HG03175 (cell line): Measurements from ENCODE around the gene HSFY2.
"Not testable (repeated sequence)": the region's sequence is repeated elsewhere in the genome, so short reads cannot be mapped to it uniquely, and the experiment has no call there.

Experiments used
- ATAC-seq: cut with Tn5 transposase; IDR thresholded peaks from one replicate; pipeline ENCODE4 v1.9.1; 2021; ENCODE audit warnings: mild to moderate bottlenecking, moderate library complexity; ENCODE audit not compliant: unreplicated experiment

The HSFY2 gene, protein sequence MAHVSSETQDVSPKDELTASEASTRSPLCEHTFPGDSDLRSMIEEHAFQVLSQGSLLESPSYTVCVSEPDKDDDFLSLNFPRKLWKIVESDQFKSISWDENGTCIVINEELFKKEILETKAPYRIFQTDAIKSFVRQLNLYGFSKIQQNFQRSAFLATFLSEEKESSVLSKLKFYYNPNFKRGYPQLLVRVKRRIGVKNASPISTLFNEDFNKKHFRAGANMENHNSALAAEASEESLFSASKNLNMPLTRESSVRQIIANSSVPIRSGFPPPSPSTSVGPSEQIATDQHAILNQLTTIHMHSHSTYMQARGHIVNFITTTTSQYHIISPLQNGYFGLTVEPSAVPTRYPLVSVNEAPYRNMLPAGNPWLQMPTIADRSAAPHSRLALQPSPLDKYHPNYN

DNA sequence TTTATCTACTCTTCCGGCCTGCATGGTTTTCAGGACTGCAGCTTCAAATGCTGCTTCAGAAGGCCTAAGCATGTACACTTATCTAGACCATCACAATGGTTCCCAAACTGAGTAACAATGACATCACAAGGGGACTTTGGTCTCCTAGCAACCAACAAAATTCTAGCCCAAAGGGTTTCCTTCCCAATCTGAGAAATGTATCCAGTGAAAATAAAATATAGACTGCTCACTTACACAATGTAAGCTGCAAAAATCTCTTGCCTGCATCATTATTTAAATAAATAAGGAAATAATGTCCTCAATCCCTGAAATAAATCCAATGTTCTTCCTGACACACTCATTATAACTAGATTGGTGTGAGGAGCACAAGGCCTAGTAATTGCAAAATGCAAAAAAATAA is at the start of gene HSFY2:
TSS of gene HSFY2 (minus strand) at position 101 of the 400 bp plus-strand sequence. CDS start 117 bp downstream, outside the sequence.
- ATAC-seq = not testable (repeated sequence)

DNA sequence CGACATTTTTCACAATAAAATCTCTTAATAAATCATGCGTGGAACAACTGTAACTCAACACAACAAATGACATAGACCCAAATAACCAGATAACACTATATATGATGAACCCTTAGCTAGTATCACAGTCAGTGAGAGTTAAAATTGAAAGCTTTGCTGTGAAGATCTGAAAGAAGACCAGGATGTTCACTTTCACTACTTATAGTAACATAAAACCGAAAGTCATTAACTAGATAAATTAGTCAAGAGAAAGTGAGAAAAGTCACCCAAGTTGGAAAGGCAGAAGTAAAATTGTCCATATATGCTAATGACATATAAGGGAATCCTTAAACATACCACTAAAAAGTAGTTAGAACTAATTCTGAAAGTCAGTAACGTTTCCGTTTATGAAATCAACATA is 42.2 kb upstream of the HSFY2 start:
- not testable (repeated sequence) for ATAC-seq

DNA sequence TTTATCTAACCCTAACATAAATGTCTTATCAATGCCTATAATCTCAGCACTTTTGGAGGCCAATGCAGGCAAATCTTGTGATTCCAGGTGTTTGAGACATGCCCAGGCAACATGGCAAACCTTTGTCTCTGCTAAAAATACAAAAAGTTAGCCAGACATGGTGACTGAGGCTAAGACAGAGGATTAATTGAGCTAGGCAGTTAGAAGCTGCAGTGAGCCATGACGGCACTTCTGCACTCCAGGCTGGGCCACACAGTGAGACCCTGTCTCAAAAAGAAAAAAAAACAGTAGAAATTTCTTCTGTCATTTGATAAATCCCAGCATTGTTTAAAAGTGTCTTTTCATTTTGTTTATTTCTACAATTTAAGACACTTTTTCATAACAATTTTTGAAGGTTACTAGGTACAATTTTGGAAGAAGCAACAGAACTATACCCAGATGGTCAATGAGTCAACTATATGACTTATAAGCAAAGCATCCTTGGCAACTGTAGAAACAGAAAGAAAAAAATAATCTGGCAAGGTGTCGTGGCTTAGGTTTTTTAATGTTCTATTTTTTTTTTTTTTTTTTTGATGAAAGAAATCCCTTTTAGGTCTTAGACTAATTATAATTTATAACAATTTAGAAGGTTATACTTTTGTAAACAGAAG is 15.3 kb upstream of the HSFY2 start:
- not testable (repeated sequence) for ATAC-seq

DNA sequence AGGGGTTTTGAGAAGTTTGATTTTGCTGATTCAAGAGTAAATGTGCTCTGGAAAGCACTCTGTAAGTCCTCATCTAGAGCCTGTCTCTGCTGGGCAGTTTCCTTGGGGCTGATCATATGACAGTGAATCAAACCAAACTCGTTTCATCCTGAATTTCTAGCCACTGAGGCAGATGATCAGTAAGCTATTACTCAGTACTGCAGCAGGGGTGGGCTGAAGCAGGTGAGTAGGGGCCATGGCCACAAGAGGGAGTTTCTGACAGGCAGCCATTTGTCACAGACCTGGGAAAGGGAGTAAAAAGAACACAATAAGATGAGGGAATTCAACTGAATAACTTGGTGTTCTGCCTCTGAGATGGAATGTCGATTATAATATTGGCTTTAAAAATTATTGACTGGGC is 19.5 kb downstream of the HSFY2 start:
- ATAC-seq = not testable (repeated sequence)

DNA sequence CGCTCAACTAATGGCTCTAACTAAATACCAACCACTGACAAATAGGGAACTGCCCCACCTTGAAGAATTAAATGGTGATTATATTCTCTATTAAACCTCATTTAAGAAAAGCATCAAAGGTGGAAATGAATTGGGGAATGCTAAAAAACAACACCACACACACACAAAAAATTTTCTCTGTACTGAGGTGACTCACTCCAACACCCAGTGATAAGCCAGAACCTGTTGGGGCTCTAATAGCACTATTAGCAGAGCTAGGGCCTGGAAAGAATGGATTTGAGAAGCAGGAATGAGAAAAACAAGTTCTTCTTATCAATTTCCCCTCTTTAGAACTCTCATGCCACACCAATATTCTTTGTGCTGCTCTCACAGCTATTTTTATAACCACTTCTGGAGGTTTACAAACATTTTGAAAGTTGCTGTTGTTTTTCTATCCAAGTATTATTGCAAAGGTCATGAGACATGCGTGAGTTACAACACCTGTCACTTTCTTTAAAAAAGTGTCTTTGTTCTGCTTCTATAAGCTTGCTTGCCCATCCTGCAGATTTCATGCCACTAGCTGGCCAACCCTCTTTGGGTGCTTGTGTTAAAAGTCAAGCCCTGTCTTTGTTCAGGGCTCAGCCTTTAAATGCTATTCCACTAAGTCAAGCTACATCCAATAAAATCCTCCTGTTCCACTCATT is 20.3 kb downstream of the HSFY2 start:
- ATAC-seq = not testable (repeated sequence)

DNA sequence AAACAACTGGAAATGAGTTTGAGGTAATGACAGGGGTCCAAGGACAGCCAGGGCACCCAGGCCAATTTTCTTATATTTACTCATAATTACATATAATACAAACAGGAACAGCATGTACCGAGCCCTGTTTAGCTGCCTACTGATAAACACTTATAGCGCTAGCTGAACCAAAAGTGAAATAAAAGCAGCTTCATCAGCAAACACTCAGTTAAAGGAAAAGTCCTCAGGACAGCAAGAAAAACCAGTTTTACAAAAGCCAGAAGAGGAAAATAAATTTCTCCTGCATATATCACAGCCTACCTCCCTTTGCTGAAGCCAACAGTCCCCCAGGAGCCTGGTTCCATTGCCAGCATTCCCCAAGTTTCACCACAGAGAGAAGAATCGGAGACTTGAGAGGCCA is 49.8 kb downstream of the HSFY2 start:
- not testable (repeated sequence) for ATAC-seq
